Embryonic facial prominence (tissue), 1 donor: Measurements from ENCODE around the gene MYMX.

Source experiments
- DNase-seq: peaks from one replicate; pipeline ENCODE4 v3.0.0-alpha.2; 2016; ENCODE audit errors: extremely low spot score

Gene MYMX

DNA sequence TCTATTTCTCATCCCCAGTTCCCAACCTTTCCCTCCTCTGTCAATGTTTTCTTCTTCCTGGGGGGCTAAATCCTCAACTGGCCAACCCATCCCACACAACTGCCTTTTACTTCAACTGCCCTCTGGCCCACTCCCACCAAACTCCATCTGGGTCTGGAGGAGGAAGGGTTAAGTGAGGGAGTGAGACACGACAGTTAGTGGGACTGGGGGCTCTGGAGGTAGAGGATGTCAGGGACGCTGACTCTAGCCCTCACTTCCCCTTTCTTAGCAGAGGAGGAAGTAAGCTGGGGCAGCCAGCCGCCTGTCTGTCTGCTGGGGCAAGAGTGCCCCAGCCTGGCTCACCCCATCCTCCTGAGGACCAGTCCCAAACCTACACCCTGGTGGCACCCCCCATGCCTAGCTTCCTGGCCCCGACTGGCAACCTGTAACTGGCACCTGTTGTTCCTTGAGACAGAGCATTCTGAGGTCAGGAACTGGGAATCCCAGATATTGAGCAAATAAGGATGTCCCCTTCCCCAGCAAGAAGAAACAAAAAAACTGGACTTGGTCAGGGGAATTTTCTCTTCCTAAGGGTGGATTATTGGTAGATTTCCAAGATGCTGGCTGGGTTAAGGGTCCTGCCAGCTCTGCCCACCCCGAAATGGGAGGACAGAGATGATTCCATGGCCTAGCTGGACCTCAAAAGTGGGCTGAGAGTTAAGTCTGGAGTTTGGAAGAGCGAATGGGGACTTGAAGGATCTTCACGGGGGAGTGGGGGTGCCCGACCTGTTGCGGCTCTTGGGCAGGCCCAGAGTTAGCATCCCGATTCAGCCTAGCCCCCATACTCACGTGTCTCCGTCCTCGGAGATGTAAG lies 47.7 kb downstream of the MYMX start:
- DNase-seq = no peak

DNA sequence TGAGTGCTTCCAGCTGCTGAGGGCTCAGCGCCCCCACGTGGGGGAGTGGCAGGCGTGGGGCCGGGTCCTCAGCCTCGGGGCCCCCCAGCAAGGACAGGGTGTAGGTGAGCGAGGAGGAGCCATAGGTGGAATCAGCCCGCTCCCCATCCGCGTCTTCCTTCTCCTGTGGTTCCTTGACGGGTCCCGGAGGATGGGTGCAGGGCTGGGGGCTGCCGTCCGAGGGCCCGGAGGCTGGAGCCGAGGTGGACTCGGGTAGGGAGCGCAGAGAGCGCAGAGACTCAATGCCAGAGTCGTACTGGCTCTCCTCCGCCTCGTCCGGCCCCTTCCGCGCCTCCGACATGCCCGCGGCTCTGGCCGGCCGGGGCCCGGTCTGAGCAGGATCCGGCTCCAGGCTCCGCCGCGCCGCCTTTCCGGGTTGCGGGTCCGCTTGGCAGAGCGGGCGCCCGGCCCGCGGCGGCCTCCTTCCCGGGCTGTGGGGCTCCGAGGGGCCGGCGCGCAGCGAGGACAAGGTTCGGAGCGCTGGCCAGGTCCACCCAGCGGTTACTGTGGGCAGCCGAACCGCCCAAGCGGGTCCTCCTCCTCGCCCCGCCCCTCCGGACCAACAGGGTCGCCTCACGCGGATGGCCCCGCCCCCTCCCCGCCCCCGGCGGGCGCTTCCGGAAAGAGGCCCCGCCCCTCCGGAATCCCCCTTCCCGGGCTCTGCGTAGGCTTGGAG lies 48.4 kb downstream of the MYMX start, which contains the start of gene NFKBIE:
TSS of gene NFKBIE (minus strand) at position 545 of the 715 bp plus-strand sequence. CDS start at position 340, 205 bp downstream.
- peak; percentile 78 for DNase-seq

DNA sequence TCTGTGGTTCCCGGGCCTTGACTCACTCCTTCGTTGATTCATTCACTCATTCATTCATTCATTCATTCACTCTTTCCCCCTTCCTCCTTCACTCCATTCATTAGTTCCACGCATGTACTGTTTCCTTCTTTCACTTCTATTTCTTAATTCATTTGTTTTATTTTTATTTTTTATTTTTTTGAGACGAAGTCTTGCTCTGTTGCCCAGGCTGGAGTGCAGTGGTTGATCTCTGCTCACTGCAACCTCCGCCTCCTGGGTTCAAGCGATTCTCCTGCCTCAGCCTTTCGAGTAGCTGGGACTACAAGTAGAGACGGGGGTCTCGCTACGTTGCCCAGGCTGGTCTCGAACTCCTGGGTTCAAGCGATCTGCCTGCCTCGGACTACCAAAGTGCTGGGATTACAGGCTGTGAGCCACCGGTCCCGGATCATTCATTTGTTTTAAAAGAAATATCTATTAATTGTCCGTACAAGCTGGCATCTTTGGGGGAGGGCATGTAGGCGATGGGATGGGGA lies 49.1 kb downstream of the MYMX start:
- no peak for DNase-seq

DNA sequence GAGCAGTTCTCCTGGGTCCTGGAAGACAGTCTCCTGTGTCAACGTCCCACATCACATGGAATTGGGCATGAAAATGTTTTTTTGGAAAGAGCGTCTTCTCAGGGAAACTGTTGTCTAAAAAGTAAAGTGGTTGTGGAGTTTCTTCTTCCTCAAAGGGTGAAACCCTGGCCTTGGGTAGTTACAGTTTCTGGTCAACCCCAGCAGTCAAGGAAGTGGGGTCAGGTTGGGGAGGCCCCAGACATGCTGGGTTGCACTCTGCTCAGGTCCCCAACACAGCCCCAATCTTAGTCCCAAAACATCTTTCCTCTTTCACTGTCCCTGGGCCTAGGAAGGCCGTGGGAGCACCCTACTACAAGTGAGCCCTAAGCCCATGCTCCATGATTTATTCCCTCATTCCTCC lies 49.6 kb downstream of the MYMX start:
- no peak for DNase-seq

DNA sequence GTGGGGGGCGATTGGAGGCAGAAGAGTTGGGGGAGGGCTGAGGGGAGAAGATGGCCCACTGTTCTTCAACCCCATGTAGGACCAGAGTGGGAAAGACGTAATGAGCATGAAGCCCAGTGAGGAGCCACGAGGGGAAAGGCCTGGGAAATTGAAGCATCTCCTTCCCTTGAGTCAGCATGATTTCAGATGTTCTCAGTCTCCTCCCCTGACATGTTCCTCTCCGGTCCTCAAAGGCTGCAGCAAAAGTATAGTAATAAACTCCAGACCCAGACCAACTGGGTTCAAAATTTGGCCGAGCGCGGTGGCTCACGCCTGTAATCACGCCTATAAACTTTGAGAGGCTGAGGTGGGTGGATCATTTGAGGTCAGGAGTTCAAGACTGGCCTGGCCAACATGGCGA lies 50.5 kb downstream of the MYMX start:
- DNase-seq = no peak
